Keratinocyte (primary cell): ENCODE measurements around the gene WDR17. TPM values are rescaled to one million over a fixed set of nuclear protein-coding genes. Genes with fewer than 3 reads are reported as not detected.

Source experiments
- DNase-seq: peaks from one replicate; pipeline ENCODE4 v3.0.0-alpha.2; 2011; ENCODE audit warnings: low read depth, missing footprints, low spot score
- FAIRE-seq: peaks from 2 replicates; lab custom pipeline; 2011; peaks lifted over from hg19 to GRCh38; lab: Jason Lieb, UNC
- H2AFZ ChIP-seq: 2 replicates; pipeline ENCODE4 v1.6.0; 2012; ENCODE audit warnings: low read length, control low read depth, inconsistent platforms; ENCODE audit not compliant: control insufficient read depth
- H3K27ac ChIP-seq: 2 replicates; pipeline ENCODE4 v1.5.1; 2011; ENCODE audit warnings: low read length; ENCODE audit not compliant: control insufficient read depth, insufficient read depth
- H3K27me3 ChIP-seq: 3 replicates; pipeline ENCODE4 v1.6.0; 2011; ENCODE audit warnings: low read length; ENCODE audit not compliant: control insufficient read depth, insufficient read depth; ENCODE audit errors: extremely low read depth
- H3K36me3 ChIP-seq, 2 experiments: 2 replicates in 1 of 2; 3 replicates in 1 of 2; pipeline ENCODE4 v1.5.1; 2011; ENCODE audit warnings: low read length in 2 of 2, mild to moderate bottlenecking in 1 of 2; ENCODE audit not compliant: control insufficient read depth in 2 of 2, insufficient read depth in 2 of 2; ENCODE audit errors: extremely low read depth in 1 of 2
- H3K4me1 ChIP-seq: 3 replicates; pipeline ENCODE4 v1.5.1; 2011; ENCODE audit warnings: low read length; ENCODE audit not compliant: control insufficient read depth, insufficient read depth; ENCODE audit errors: extremely low read depth
- H3K4me2 ChIP-seq: 3 replicates; pipeline ENCODE4 v1.6.0; 2011; ENCODE audit warnings: low read depth, low read length; ENCODE audit not compliant: control insufficient read depth, insufficient read depth; ENCODE audit errors: extremely low read depth
- H3K4me3 ChIP-seq, 3 experiments: fragments of 200-600 bp in 1 of 3; sonication (generic) in 1 of 3; 2 replicates in 2 of 3; 3 replicates in 1 of 3; pipeline ENCODE4 v1.5.1; 2011 to 2016; ENCODE audit warnings: low read length in 3 of 3, mild to moderate bottlenecking in 3 of 3, control low read depth in 2 of 3, inconsistent platforms in 1 of 3, low read depth in 1 of 3, mixed read lengths in 1 of 3, mixed run types in 1 of 3, moderate library complexity in 1 of 3; ENCODE audit not compliant: control insufficient read depth in 2 of 3, insufficient read depth in 2 of 3; ENCODE audit errors: extremely low read depth in 1 of 3
- H3K79me2 ChIP-seq: 2 replicates; pipeline ENCODE4 v1.6.0; 2012; ENCODE audit warnings: low read length; ENCODE audit not compliant: control insufficient read depth, insufficient read depth
- H3K9ac ChIP-seq: 3 replicates; pipeline ENCODE4 v1.6.0; 2011; ENCODE audit warnings: low read length; ENCODE audit not compliant: control insufficient read depth, insufficient read depth; ENCODE audit errors: extremely low read depth
- H3K9me1 ChIP-seq: 3 replicates; pipeline ENCODE4 v1.6.0; 2011; ENCODE audit warnings: low read length; ENCODE audit not compliant: control insufficient read depth, insufficient read depth; ENCODE audit errors: extremely low read depth
- H3K9me3 ChIP-seq: 2 replicates; pipeline ENCODE4 v1.5.1; 2012; ENCODE audit warnings: low read depth, low read length; ENCODE audit not compliant: control insufficient read depth
- H4K20me1 ChIP-seq: 3 replicates; pipeline ENCODE4 v1.6.0; 2011; ENCODE audit warnings: low read length; ENCODE audit not compliant: control insufficient read depth, insufficient read depth; ENCODE audit errors: extremely low read depth
- dilution Hi-C: fragments of 300-500 bp; cut with MboI; formaldehyde crosslinking; loops from one replicate; pipeline ENCODE4 v1.7.0; 2020; ENCODE audit warnings: low sequenced_read_pairs; ENCODE audit not compliant: extremely low pct_ligation_motif_present
- polyA plus RNA-seq, 5 experiments: library from polyadenylated mRNA; depleted of rRNA in 3 of 5; stranded (reverse) in 3 of 5; stranded (forward) in 1 of 5; unstranded in 1 of 5; fragments of >200 nt; gene quantifications; 1 replicate in 1 of 5; 2 replicates in 3 of 5; 3 replicates in 1 of 5; pipeline versions ENCODE4 v1.2.1 to v1.2.3, GENCODE V29; 2011 to 2012; ENCODE audit warnings: missing spikeins in 2 of 5, low read depth in 1 of 5, low replicate concordance in 1 of 5
- small RNA-seq, 3 experiments: library from RNA; depleted of rRNA; stranded (forward); fragments of <200 nt; gene quantifications; one replicate each; pipeline ENCODE3, GENCODE V24; 2012; ENCODE audit warnings: low read depth in 3 of 3, low replicate concordance in 1 of 3; ENCODE audit not compliant: insufficient read length in 3 of 3
- TF ChIP-seq, protein P1 (sequence below), 3 experiments: IDR thresholded peaks in 1 of 3; conservative IDR thresholded peaks in 1 of 3; optimal IDR thresholded peaks in 1 of 3; 2 replicates in 2 of 3; 3 replicates in 1 of 3; pipeline versions ENCODE3 to v1.5.1; 2011; ENCODE audit warnings: low read length in 3 of 3, mild to moderate bottlenecking in 3 of 3, moderate library complexity in 2 of 3, control low read depth in 1 of 3, inconsistent platforms in 1 of 3; ENCODE audit not compliant: insufficient read depth in 2 of 3; ENCODE audit errors: extremely low read depth in 1 of 3

Gene WDR17
- polyA plus RNA-seq, 1 donor (not counting 4 experiments of a cell fraction or from before 2014, with no cell fraction given), result 1.1 TPM

DNA sequence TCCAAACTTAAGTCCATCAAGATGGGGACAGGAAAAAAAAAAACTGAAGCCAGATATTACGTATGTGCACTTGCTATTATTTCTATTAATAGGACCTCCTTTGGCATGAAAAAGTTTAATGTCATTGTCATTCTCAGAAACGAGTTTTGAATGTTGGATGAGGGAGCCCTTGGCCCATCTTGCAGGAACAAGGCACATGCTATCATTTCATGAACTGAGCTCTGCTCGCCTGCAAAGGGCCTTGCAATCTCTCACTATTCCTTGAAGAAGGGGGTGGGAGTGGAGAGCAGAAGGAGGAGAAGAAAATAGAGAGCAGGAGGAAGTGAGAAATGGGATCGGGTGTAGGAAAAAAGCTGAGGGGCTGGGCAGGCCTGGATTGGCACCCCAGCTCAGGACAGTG is 164.0 kb downstream of the WDR17 start:
- Histone ChIP-seq H3K9me3 (no peaks in the 10 kb centered on the region), H3K9me1 (no peaks in the 10 kb centered on the region), H2AFZ (no peak overlapping the region), H3K4me3 (no peak overlapping the region), H3K9ac (no peak overlapping the region), H3K27me3 (no peaks in the 10 kb centered on the region), H4K20me1 (no peaks in the 10 kb centered on the region), H3K79me2 (no peaks in the 10 kb centered on the region), H3K4me1 (no peaks in the 10 kb centered on the region), H3K4me2 (no peak overlapping the region), H3K27ac (no peak overlapping the region), H3K36me3 (no peaks in the 10 kb centered on the region)
- FAIRE-seq (no peak), DNase-seq (no peak)
- dilution Hi-C loops, result no loop called here
- TF ChIP-seq, protein P1, sequence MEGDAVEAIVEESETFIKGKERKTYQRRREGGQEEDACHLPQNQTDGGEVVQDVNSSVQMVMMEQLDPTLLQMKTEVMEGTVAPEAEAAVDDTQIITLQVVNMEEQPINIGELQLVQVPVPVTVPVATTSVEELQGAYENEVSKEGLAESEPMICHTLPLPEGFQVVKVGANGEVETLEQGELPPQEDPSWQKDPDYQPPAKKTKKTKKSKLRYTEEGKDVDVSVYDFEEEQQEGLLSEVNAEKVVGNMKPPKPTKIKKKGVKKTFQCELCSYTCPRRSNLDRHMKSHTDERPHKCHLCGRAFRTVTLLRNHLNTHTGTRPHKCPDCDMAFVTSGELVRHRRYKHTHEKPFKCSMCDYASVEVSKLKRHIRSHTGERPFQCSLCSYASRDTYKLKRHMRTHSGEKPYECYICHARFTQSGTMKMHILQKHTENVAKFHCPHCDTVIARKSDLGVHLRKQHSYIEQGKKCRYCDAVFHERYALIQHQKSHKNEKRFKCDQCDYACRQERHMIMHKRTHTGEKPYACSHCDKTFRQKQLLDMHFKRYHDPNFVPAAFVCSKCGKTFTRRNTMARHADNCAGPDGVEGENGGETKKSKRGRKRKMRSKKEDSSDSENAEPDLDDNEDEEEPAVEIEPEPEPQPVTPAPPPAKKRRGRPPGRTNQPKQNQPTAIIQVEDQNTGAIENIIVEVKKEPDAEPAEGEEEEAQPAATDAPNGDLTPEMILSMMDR (optimal IDR thresholded peaks at IDR 0.05 in 1 of 3, IDR thresholded peaks at IDR 0.05 in 1 of 3, conservative IDR thresholded peaks at IDR 0.05 in 1 of 3; ENCODE audit: extremely low read depth in 1 of 3, insufficient read depth in 2 of 3, low read length in 3 of 3), result no peak

Small RNAs within 50 kb of the gene (small RNA-seq; reads per million reads assigned to genes)
- 0 reads per million in 3 experiments for gene RF00432

Other genes starting within 250 kb of the WDR17 start
- 0.05 to 0.13 TPM (median 0.12 TPM) in 3 replicates for gene SPATA4, start 129.7 kb downstream of the WDR17 start, polyA plus RNA-seq
- 0.01 to 0.06 TPM in 2 of 3 replicates, not detected in the other for gene ASB5, start 203.4 kb downstream of the WDR17 start, polyA plus RNA-seq